ENCODE data around the gene ZNF569.
"Not testable (repeated sequence)": the region's sequence is repeated elsewhere in the genome, so short reads cannot be mapped to it uniquely, and the experiment has no call there.

ZNF569 gene

GRCh38 chr19:37467608-37468090 is 405 bp upstream of the ZNF569 start:
- peak overlapping the region; percentile 85 for H3K4me3 ChIP-seq (ENCODE audit: control insufficient read depth, low read depth, low read length)
- no peak for TF ChIP-seq CTCF (conservative IDR thresholded peaks at IDR 0.05; ENCODE audit: control insufficient read depth, insufficient read depth, low read depth, low read length)
- no peak for DNase-seq (ENCODE audit: low read depth)

DNA sequence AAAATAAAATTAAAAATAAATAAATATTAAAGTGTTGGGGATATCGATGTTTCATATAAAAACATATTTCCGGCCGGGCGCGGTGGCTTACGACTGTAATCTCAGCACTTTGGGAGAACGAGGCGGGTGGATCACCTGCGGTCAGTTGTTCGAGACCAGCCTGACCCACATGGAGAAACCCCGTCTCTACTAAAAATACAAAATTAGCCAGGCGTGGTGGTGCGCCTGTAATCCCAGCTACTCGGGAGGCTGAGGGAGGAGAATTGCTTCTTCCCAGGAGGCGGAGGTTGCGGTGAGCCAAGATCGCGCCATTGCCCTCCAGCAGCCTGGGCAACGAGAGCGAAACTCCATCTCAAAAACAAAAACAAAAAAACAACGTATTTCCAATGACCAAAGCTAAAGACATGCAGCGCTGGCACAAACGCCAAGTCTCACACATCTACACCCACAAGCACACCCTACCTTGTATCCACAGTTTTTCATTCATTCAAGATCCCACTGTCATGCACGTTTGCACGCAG is 907 bp downstream of the ZNF569 start:
- H3K4me3 ChIP-seq (ENCODE audit: control insufficient read depth, low read depth, low read length) = peak overlapping the region; percentile 85
- TF ChIP-seq CTCF (conservative IDR thresholded peaks at IDR 0.05; ENCODE audit: control insufficient read depth, insufficient read depth, low read depth, low read length) = no peak
- peak; percentile 31 for DNase-seq (ENCODE audit: low read depth)

DNA sequence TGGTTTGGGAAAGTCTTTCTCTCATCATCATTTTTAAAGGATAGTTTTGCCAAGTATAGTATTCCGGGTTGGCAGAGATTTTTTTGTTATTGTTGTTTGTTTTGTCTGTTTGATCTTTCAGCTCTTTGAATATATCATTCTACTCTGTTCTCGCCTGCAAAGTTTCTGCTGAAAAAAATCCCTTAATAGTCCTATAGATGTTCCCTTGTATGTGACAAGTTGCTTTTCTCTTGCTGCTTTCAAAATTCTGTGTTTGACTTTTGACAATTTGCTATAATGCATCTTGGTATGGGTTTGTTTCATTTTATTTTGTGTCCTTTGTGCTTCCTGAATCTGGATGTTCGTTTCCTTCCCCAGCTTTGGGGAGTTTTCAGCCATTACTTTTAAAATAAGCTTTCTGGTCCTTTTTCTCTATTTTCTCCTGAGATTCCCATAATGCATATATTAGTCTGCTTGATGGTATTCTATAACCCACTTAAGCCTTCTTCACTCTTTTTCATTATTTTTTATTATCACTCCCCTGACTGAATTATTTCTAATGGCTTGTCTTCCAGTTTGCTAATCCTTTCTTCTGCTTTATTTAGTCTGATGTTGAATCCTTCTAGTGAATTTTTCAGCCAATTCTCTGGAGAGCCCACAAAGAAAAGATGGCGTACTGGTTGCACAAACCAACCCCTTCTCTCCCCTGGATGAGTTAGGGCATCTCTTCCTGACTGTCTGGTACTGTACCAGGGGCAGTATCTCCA is 14.6 kb downstream of the ZNF569 start:
- DNase-seq (ENCODE audit: low read depth) = no peak
- no peak for TF ChIP-seq CTCF (conservative IDR thresholded peaks at IDR 0.05; ENCODE audit: control insufficient read depth, insufficient read depth, low read depth, low read length)
- H3K4me3 ChIP-seq (ENCODE audit: control insufficient read depth, low read depth, low read length) = no peak overlapping the region

DNA sequence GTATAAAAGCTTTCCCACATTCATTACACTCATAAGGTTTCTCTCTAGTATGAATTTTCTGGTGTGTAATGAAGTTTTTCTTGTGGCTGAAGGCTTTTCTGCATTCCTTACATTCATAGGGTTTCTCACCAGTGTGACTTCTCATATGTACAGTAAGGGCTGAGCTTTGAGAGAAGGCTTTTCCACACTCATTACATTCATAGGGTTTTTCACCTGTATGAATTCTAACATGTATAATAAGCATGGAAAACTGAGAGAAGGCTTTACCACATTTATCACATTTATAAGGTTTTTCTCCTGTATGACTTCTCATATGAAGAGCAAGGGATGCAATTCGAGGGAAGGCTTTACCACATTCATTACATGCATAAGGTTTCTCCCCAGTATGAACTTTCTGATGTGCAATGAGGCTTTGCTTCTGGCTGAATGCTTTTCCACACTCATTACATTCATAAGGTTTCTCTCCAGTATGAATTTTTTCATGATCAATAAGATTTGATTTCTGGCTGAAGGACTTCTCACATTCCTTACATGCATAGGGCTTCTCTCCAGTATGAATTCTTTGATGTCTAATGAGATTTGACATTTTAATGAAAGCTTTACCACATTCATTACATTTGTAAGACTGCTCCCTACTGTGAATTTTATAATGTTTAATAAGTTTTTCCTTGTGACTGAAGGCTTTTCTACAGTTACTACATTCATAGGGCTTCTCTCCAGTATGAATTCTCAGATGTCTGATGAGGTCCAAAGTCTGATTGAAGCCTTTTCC is 53.7 kb downstream of the ZNF569 start:
- no peak overlapping the region for H3K4me3 ChIP-seq (ENCODE audit: control insufficient read depth, low read depth, low read length)
- peak; percentile 7 for DNase-seq (ENCODE audit: low read depth)
- no peak for TF ChIP-seq CTCF (conservative IDR thresholded peaks at IDR 0.05; ENCODE audit: control insufficient read depth, insufficient read depth, low read depth, low read length)

DNA sequence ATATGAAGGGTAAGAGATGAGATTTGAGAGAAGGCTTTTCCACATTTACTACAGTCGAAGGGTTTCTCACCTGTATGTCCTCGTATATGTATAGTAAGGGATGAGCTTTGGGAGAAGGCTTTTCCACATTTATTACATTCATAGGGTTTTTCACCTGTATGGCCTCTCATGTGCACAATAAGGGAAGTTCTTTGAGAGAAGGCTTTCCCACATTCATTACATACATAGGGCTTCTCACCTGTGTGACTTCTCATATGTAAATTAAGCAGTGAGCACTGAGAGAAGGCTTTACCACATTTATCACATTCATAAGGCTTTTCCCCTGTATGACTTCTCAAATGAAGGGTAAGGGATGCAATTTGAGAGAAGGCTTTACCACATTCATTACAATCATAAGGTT is 54.5 kb downstream of the ZNF569 start:
- no peak for DNase-seq (ENCODE audit: low read depth)
- TF ChIP-seq CTCF (conservative IDR thresholded peaks at IDR 0.05; ENCODE audit: control insufficient read depth, insufficient read depth, low read depth, low read length) = no peak
- H3K4me3 ChIP-seq (ENCODE audit: control insufficient read depth, low read depth, low read length) = no peak overlapping the region

DNA sequence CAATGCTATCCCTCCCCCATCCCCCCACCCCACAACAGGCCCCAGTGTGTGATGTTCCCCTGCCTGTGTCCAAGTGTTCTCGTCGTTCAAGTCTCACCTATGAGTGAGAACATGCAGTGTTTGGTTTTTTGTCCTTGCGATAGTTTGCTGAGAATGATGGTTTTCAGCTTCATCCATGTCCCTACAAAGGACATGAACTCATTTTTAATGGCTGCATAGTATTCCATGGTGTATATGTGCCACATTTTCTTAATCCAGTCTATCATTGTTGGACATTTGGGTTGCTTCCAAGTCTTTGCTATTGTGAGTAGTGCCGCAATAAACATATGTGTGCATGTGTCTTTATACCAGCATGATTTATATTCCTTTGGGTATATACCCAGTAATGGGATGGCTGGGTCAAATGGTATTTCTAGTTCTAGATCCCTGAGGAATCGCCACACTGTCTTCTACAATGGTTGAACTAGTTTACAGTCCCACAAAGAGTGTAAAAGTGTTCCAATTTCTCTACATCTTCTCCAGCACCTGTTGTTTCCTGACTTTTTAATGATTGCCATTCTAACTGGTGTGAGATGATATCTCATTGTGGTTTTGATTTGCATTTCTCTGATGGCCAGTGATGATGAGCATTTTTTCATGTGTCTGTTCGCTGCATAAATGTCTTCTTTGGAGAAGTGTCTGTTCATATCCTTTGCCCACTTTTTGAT is 61.0 kb downstream of the ZNF569 start:
- not testable (repeated sequence) for H3K4me3 ChIP-seq (ENCODE audit: control insufficient read depth, low read depth, low read length); DNase-seq (ENCODE audit: low read depth)
